IPS DF 19.7 (cell line): Measurements from ENCODE around the gene COL4A4.
"Not testable (repeated sequence)": the region's sequence is repeated elsewhere in the genome, so short reads cannot be mapped to it uniquely, and the experiment has no call there.

ENCODE experiments used
- DNase-seq: peaks from one replicate; pipeline ENCODE4 v3.0.0-alpha.2; 2013; ENCODE audit warnings: low read depth, low spot score

COL4A4 gene

DNA sequence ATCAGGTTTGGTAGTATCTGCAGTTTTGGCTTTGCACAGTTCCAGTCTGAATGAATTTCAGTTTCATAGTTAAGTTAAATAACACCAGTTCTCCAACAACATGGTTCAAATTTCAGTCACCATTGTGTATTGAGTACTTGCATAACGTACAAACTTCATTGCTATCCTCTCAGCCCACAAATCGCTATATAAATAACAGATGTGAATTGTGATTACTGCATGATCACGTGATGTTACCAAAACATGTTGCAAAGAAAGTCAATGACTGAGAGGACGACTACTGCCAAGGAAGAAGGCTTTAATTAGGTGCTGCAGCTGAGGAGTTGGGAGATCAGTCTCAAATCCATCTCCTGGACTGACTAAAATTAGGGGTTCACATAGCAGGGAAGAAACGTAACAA is 48.2 kb downstream of the COL4A4 start:
- no peak for DNase-seq

DNA sequence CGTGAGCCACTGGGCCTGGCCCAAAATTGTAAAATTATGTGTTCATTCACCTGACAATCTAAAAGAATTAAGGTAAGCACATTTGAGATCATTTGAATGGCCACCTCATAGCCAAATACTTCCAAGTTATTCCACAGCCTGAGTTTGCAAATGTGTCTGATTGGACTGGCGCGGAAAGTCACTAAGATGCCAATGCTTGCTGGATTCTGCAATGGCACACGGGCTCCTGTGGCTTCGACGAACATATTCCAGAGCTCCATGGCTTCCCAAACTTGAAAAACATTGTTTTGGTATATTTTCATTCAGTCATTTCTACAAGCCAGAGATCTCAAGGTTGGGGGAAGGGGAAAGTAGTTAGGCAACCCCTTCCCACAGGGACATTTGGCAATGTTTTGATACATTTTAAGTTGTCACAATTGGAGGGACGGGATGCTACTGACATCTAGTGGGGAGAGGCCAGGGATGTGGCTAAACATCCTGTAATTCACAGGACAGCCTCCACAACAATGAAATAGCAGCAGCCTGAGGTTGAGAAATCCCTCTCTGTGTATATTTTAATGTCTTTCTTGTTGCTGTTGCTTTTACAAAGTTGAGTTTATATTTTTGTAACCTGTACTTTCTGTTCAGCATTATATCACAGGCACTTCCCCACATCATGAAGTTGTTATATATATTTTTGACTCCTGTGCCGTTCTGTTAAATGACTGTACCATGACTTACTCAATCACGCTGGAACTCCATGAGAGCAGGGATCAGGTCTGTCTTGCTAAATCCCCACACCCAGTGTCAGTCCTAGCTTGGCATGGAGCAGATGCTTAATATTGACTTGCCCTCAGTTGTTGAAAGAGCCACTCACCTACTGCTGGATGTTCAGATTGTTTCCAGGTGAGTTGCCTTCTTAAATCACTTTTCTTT is 56.9 kb downstream of the COL4A4 start:
- peak; percentile 28 for DNase-seq

DNA sequence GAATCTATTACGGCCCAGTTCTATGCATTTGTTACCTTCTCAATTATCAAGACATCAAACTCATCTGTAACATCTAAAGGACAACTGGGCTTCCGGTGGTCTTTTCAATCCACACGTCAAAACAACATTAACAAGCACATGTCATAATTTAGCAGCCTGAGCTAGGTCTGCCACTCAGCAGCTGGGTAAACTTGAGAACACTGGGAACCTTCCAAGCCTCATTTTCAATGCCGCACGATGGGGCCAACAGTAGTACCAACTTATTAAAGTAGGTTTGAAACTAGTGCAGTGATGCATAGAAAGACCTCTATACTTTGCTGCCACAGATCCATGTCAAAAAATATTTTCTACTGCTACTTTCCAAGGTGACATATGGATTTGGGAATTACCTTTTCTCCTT is 60.4 kb downstream of the COL4A4 start:
- DNase-seq: no peak

DNA sequence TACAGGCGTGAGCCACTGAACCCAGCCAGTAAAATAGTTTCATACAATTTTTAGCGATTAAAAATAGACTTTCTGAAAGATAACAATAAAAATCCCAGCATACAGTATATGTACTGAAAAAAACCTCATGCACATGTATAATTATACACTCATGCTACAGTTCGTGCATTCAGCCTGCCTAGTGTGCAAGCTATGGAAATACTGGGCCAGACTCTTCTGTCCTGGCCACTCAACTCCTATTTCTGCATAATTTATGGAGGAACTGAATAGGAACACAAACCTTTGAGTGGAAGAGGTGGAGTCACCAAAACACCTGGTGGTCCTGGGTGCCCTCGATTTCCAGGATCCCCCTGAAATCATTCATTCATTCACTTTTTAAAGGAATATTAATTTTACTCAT is 64.7 kb downstream of the COL4A4 start:
- DNase-seq: no peak

DNA sequence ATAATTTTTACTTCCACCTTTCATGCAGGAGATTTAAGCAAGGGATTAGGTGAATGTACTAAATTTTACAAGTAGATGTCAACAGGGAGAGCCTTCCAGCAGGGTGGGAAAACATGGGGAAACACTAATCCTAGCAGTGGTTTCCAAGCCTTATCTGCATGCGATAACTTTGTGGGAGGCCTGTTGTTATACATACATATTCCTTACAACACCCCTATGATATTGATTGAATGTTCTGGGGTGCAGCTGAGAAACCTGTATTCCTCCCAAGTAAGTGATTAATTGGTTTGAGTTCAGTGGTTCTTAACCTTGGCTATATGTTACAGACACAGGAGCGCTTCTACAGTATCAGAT is 65.9 kb downstream of the COL4A4 start:
- no peak for DNase-seq

DNA sequence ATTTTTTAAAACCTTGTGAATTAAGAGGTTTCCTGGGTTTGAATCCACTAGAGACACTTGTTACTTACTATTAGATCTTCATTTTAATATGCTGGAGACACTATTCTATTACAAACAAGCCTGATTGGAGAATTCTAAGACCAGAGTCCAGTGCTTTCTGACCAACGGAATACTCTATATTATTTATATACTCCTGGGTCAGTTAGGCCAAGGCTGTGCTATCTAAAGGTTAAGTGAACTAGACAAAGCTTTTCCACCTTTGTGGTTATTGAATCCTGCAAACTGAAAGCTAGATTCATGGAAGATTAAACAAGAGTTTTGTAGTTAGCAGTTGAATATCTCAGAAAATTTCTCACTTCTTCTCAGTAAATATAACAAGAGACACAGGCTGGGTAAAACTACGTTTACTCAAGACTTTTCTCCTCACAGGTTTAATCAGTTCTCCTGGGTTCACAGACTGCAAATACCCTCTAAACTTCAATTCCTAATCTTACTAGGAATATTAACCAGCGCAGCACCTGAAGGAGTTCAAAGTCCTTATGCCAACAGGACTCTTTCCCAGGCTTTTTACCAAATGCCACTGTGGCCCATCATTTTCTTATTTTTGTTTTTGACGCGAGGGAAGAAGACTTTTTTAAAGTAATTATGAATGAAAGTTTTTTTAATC is 66.4 kb downstream of the COL4A4 start:
- no peak for DNase-seq

DNA sequence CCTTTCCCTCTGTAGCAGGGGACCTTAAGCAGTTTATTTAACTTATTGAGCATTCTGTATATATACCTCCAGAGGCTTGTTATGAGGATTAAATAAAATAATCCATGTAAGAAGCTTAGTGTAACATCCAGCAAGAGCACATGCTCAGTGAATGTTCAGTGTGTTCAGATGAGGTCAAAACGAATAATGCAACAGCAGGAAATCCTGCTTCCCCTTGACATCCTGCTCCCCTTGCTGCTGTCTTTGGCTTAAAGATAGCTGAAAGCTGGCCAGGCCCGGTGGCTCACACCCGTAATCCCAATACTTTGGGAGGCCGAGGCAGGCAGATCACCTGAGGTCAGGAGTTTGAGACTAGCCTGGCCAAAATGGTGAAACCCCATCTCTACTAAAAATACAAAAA is 68.7 kb downstream of the COL4A4 start:
- DNase-seq: no peak

DNA sequence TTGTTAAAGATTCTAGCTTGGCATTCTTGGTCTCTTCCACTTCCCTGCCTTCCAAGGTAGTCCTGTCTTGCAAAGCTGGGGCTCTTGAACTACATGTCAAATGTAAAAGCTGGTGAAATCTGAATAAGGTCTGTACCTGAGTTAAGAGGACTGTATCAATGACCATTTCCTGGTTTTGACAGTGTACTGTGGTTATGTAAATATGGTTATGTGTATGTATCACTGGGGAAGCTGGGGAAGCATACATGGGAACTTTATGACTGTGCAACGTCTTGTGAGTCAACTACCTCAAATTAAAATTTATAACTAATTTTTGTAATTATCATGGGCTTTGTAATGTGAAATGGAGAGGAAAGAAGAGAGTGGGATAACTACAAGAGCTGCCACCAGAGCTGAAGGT is 81.7 kb downstream of the COL4A4 start:
- DNase-seq: no peak

DNA sequence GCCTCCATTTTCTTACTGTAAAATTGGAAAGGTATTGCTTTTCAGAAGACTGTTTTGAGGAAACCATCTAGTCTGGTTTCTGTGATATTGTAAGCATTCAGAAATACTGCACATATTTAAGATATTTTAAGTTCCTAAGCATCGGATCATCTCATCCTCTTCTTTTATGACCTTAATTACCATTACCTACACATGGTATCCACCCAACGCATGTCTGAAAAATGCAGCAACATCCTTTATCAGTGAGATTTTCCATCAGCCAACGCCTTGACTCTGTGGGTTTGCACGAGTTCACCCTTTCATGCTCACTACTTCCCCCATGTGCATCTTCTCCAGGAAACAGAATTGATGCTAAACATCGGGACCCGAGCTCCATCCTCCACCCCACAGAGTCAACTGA is 84.3 kb downstream of the COL4A4 start:
- no peak for DNase-seq

DNA sequence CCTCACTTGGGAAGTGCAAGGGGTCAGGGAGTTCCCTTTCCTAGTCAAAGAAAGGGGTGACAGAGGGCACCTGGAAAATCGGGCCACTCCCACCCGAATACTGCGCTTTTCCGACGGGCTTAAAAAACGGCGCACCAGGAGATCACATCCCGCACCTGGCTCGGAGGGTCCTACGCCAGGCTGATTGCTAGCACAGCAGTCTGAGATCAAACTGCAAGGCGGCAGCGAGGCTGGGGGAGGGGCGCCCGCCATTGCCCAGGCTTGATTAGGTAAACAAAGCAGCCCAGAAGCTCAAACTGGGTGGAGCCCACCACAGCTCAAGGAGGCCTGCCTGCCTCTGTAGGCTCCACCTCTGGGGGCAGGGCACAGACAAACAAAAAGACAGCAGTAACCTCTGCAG is 98.9 kb downstream of the COL4A4 start:
- DNase-seq: not testable (repeated sequence)

DNA sequence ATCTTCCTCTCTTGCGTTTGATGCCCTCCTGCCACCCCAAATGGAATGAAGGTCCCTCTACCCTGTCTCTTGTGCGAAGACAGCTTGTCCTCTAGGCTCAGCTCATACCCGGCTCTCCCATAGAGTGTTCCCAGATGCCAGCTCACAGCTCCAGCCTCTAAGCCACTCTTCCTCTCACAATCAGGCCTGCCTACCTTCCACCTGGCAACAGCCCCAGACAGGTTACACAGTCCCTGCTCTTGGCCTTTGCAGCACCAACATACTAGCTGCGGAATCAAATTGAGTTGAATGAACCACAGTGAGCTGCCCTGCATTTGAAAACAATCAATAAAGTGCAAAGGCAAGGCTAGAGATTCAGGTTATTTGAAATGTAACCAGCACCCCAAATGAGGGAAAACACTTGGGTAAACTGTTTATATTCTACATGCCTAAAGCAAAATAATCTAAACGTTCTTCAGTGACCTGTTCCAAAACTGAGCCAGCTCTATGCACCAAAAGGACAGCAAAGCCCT is 105.1 kb downstream of the COL4A4 start:
- no peak for DNase-seq

DNA sequence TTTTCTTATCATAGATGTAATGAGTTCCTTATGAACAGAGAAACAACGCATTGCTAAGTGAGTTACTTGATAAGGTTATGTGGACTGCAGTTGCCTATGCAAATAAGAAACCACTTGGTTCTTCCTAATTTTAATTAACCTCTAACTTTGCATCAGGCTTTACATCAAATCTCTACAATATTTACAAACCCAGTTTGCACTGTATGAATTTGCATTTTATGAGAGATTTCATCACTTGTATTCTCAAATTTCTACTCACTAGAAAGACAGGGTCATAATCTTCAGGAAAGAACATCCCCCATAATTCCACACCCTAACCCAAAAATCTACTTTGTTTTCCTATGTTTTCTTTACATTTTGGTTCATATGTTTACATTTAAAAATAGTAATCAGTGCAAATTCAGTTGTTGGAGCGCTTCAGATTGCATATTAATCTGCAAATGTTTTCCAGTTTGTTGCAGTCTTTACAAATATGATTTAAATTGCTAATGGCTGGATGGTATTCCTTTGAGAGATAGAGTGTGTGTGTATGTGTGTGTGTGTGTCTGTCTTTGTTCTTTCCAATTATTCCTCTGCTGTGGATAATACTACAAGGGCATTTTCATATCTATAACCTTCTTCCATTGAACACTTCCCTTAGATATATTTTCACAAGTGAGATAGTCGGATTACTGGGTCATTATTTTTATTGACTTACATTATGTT is 106.1 kb downstream of the COL4A4 start:
- no peak for DNase-seq

DNA sequence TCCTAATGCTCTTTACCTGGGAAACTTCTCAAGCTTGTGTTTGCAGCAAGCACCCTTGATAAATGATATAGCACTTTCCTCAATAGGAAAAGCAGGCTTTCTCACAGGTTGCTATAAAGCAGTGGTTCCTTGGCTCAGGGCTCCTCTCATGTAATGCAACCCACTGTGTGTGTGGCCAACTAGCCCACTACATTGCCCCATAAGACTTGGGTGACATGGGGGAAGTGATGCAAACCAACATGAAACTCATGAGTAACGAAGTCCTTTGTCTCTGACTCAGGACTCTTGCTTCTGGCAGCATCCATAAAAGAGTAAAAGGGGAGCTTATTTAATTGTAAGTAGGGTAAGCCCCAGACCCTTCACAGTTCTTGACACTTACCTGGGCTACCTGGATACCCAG is 106.9 kb downstream of the COL4A4 start:
- DNase-seq: no peak

DNA sequence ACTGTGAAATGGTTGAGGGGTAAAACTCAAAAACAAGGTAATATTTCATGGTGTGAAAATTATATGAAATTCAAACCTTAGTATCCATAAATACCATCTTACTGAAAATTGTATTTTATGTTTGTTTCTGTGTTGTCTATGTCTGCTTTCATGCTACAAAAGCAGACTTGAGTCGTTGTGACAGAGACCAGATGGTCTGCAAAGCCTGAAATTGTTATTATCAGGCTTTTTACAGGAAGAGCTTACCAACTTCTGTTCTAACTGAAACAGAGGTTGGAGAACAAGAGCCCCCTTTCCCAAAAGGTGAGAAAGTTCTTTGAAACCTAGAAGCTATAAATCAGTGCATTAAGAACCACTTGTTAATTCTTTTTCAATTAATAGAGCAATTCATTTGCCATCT is 110.0 kb downstream of the COL4A4 start:
- no peak for DNase-seq

DNA sequence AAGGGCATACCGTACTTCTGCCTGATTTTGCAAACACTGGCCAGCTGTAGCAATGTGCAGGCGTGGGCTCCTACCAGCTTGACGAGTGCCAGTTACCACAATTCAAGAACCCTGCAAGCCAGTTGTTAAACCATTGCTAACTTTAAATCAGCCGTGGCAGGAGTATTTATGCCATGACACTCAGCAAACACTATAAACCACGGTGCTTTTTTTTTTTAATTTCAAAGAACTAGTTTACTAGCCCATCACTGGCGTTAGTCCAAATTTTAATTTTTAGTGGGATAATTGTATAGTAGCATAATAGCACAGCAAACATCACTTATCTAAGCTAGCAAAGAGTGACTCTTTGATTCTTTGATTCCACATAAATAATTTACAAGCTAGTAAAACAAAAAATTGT is 111.1 kb downstream of the COL4A4 start:
- no peak for DNase-seq

DNA sequence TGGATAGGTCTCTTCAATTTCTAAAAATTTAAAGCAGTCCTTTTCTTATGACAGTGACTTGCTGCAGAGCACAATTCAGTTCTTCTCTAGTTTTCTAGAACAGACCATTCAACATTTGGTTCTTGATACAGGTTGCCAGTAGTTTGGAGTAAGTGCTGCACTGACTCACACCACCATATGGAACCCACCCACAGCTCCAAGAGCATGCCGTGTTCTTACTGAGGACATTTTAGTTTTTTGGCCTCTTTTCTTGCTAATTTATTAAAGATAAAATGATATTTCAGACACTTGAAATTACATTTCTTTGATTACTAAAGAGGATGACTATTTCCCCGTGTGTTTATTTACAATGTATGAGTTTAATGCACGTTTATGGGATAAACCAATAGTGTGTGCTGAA is 120.0 kb downstream of the COL4A4 start:
- DNase-seq: no peak

DNA sequence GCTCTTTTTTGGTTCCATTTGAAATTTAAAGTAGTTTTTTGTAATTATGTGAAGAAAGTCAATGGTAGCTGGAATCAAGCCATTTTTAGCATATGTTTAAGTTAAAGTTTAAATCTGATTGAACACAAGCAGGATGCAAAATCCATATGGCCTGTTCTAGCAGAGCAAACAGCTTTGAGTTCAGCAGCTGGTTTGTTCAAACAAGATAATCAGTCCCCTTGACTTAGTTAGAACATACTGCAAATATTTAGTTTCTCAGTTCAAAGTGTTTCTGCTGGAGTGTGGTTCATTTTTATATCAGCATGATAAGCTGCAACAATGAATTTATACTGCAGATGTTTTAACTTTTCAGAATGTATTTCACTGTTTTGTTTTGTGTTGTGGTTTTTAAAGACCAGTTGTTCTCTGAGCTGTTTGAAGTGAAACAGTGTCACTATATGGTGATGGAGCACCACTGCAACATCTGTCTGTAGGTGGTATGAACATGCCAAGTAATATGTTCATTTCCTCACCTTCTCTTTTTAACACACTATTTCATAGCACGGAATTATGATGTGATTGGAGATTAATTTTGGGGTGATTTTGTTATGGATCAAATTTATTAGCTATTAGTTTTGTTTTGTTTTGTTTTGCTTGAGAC is 125.3 kb downstream of the COL4A4 start:
- no peak for DNase-seq

DNA sequence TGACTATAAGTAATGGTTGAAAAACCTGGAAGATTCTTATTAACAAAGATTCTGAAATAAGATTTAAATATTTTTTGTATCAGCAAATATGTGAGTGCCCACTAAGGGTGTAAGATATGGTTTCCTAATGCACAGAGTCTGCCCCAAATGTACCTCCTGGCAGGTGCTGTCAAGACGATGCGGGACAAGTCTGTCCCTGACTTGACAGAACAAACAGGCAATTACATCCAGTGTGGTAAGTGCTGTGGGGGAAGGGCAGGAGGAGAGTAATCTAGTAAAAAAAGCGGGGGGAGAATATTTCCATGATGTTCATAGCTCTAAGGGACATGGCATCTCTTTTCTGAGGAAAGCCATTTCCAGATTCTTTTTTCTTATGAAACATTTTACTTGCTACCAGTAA is 127.5 kb downstream of the COL4A4 start:
- DNase-seq: no peak

DNA sequence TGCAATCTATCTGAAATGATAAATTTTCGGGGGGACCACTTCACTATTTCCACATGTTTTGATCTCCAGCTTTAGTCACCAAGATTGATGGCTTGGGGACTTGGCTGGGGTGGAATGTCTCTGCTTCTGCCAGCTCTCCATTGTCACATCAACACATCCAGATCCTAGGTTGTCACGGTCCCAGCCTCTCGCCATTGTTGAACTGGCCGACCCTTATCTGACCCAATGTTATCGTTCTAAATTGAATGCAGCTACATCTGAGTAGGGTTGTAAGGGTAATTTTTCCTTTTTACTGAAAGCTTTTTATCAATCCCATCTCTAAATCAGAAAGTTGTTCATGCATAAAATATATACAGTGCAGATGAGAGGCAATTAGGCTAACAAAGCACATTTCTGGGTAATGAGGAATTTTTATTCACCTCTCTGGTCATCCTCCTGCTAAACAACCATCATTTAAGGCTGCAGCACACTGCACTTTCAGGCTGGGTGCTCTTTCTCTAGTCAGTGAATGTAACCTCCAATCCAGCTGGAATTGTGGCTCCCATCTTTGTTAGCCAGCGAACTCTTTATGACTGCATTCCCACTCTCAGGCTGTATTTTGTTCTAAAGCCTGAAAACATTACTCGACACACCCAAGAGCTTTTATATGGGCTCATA is 128.2 kb downstream of the COL4A4 start:
- DNase-seq: no peak

DNA sequence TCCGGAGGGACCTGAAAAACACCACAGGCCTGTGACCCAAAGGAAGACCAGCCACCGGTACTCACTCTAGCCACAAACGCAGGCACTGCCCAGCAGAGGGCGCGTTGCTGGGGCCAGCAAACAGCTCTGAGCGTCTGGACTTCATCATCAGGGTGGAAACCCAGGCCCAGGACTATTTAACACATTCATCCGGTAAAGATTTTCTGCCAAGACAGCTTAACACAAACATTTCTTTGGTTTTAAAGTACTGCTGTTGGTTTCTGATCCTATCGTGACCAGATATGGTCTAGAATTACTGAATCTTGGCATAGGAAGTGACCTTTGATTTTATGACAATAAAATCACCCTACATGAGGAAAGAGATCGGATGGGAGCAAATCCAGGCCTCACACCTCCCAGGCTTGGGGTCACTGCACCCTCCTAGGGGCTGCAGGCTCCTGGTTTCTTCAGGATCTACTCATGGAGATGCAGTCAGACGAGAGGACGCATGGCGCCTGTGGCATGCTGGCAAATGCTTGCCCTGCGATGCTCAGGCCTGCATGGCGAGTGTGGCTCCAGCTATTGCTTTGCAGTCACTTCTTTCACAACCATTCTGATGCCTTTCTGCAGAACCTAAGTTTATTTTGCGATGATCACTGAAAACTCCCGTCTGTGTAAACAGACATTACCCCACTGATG is 130.4 kb downstream of the COL4A4 start:
- peak; percentile 23 for DNase-seq

DNA sequence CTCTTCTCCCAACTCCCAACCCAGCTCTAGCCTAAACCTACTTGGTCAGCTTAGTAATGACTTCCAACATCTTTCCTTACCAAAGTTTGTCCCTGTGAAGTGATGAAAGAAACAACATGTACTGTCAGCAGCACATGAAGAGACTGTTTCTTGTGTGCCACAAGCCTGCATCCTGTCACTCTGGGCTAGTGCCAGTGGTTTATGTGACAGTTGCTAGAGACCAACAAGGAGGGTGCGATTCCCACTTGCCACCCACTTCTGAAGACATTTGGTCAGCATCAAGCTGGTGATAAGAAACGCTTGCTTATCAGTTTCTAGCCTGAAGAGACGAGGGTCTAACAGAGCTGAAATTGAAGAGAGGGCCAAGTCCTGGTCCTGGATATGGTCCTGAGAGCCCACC is 132.6 kb downstream of the COL4A4 start:
- no peak for DNase-seq
